AG09309 (cell line): Measurements from ENCODE around the gene KLHL3.

ENCODE experiments used
- DNase-seq: peaks from one replicate; pipeline ENCODE4 v3.0.0-alpha.2; 2010; ENCODE audit warnings: low read depth
- H3K4me3 ChIP-seq: 2 replicates; pipeline ENCODE4 v1.5.1; 2011; ENCODE audit warnings: mild to moderate bottlenecking, low read depth, low read length, moderate library complexity; ENCODE audit not compliant: control insufficient read depth
- CTCF ChIP-seq: IDR thresholded peaks from 2 replicates; pipeline ENCODE4 v1.5.1; 2011; ENCODE audit warnings: mild to moderate bottlenecking, low read depth, low read length, inconsistent platforms; ENCODE audit not compliant: insufficient read depth, control insufficient read depth; ENCODE audit errors: missing control alignments

KLHL3 gene

GRCh38 chr5:137570070-137570469 lies 165.8 kb downstream of the KLHL3 start:
- no peak overlapping the region for H3K4me3 ChIP-seq
- DNase-seq, result no peak
- no peak for TF ChIP-seq CTCF
